Fibroblast of pulmonary artery (primary cell): Measurements from ENCODE around the gene ZMAT5.

ENCODE experiments used
- DNase-seq: peaks from one replicate; pipeline ENCODE4 v3.0.0-alpha.2; 2010; ENCODE audit warnings: low read depth
- H3K4me3 ChIP-seq: replicated peaks from 2 replicates; pipeline ENCODE4 v1.5.1; 2011; ENCODE audit warnings: low read depth, mild to moderate bottlenecking, control low read depth, low read length, moderate library complexity
- CTCF ChIP-seq: IDR thresholded peaks from 2 replicates; pipeline ENCODE4 v1.5.1; 2011; ENCODE audit warnings: mild to moderate bottlenecking, control low read depth, low read length, inconsistent platforms; ENCODE audit errors: missing control alignments

The ZMAT5 gene

GRCh38 chr22:29704528-29705285 is 62.1 kb downstream of the ZMAT5 start:
- DNase-seq: peak; percentile 11
- TF ChIP-seq CTCF: no peak
- no peak overlapping the region for H3K4me3 ChIP-seq

GRCh38 chr22:29703569-29704195 is 63.1 kb downstream of the ZMAT5 start:
- no peak for DNase-seq
- H3K4me3 ChIP-seq: no peak overlapping the region
- TF ChIP-seq CTCF: no peak

- no peak for DNase-seq
- no peak for TF ChIP-seq CTCF
- no peak overlapping the region for H3K4me3 ChIP-seq
These were observed 63.8 kb downstream of the ZMAT5 start for GRCh38 chr22:29702931-29703501.

GRCh38 chr22:29702000-29702930 is 64.5 kb downstream of the ZMAT5 start:
- no peak for DNase-seq
- H3K4me3 ChIP-seq: no peak overlapping the region
- no peak for TF ChIP-seq CTCF

- no peak overlapping the region for H3K4me3 ChIP-seq
- DNase-seq: peak; percentile 25
- TF ChIP-seq CTCF: peak; percentile 25
These were observed 65.4 kb downstream of the ZMAT5 start for GRCh38 chr22:29701155-29701999.

- H3K4me3 ChIP-seq: no peak overlapping the region
- DNase-seq: no peak
- TF ChIP-seq CTCF: no peak
These were observed 66.0 kb downstream of the ZMAT5 start for GRCh38 chr22:29700900-29701154.
